ENCODE results near the gene MALL. TPM values are rescaled to one million over a fixed set of nuclear protein-coding genes. Genes with fewer than 3 reads are reported as not detected.
"Not testable (repeated sequence)": the region's sequence is repeated elsewhere in the genome, so short reads cannot be mapped to it uniquely, and the experiment has no call there.

MALL gene
- polyA plus RNA-seq (ENCODE audit: insufficient read length) = 15.2 TPM
- long read RNA-seq, donor 1, transcript MALL-201 (4 exons, 3,061 nt) = major isoform, 6 of 6 reads
- long read RNA-seq, donor 1, partial matches to known transcripts = 0 of 6 reads
- long read RNA-seq, donor 1, other reads (novel, unspliced or antisense) = 0 of 6 reads
- long read RNA-seq, donor 2, partial matches to known transcripts = 0 of 2 reads
- long read RNA-seq, donor 2, other reads (novel, unspliced or antisense) = 0 of 2 reads
- long read RNA-seq, donor 3, partial matches to known transcripts = 0 of 3 reads
- long read RNA-seq, donor 3, other reads (novel, unspliced or antisense) = 0 of 3 reads
- long read RNA-seq, donor 4, partial matches to known transcripts = 0 of 1 reads
- long read RNA-seq, donor 4, other reads (novel, unspliced or antisense) = 0 of 1 reads
- long read RNA-seq, donor 5, partial matches to known transcripts = 0 of 2 reads
- long read RNA-seq, donor 5, other reads (novel, unspliced or antisense) = 0 of 2 reads
- long read RNA-seq, donor 6, partial matches to known transcripts = 5 of 9 reads
- long read RNA-seq, donor 6, other reads (novel, unspliced or antisense) = 0 of 9 reads
- long read RNA-seq, donor 7, partial matches to known transcripts = 0 of 3 reads
- long read RNA-seq, donor 7, other reads (novel, unspliced or antisense) = 0 of 3 reads
- long read RNA-seq, donor 8, partial matches to known transcripts = 0 of 3 reads
- long read RNA-seq, donor 8, other reads (novel, unspliced or antisense) = 0 of 3 reads

- no peak for DNase-seq
These were observed at the start of gene MALL for GRCh38 chr2:110115291-110116032. Gene MALL, minus strand, starts transcription at chr2:110115822. Its CDS starts 30 bp downstream, at chr2:110115792.

DNA sequence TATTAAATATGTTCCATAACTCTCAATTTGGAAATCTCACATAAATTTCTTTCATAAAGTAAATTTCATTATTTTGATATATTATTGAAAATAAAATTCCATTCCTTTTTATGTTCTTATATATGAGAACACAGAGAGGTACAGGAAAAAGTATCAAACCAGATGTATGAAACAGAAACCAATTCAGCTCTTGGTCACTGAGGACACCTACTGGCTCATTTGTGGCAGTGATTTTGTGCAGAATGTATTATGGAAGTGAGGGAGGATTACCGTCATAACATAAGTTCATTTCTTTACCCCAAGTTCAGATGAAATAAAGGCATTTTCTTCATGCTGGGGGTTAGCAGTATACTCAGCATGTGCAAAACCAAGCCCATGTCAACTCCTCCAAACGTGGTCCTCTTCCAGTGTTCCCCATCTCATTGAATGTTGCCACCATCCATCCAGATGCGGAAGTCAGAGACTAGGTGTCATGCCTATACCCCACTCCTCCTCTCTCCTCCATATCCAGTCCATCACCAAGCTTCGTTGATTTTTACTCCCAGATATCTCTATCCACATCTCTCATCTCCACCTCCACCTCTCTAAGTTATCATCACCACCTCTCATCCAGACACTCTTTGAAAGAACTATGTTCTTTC lies 41.7 kb upstream of the MALL start:
- DNase-seq = peak; percentile 41

DNA sequence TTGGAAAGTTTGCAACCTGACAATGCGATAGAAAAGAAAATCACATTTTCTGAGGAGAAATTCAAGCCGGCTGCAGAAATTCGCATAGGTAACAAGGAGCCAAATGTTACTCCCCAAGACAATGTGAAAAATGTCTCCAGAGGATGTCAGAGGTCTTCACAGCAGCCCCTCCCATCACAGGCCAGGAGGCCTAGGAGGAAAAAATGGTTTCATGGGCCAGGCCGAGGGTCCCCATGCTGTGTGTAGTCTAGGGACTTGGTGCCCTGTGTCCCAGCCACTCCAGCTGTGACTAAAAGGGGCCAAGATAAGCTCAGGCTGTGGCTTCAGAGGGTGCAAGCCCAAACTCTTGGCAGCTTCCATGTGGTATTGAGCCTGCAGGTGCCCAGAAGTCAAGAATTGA lies 39.2 kb upstream of the MALL start:
- not testable (repeated sequence) for DNase-seq

GRCh38 chr2:110154188-110154587 lies 38.6 kb upstream of the MALL start:
- DNase-seq = not testable (repeated sequence)

GRCh38 chr2:110153416-110153815 lies 37.8 kb upstream of the MALL start:
- DNase-seq = no peak

DNA sequence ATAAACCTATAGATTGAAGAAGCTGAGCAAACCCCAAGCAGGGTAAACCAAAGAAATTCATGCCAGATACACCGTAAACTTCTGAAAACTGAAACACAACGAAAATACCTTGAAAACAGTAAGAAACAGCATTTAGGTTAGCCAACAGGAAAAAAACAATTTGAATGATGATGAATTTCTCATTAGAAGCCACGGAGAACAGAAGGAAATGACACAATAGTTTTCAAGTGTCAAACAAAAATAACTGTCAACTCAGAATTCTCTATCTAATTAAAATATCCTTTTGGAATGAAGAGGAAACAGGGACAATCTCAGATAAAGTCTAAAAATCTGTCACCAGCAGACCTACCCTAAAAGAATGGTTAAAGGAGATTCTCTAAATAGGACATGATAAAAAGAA lies 37.3 kb upstream of the MALL start:
- DNase-seq = no peak

DNA sequence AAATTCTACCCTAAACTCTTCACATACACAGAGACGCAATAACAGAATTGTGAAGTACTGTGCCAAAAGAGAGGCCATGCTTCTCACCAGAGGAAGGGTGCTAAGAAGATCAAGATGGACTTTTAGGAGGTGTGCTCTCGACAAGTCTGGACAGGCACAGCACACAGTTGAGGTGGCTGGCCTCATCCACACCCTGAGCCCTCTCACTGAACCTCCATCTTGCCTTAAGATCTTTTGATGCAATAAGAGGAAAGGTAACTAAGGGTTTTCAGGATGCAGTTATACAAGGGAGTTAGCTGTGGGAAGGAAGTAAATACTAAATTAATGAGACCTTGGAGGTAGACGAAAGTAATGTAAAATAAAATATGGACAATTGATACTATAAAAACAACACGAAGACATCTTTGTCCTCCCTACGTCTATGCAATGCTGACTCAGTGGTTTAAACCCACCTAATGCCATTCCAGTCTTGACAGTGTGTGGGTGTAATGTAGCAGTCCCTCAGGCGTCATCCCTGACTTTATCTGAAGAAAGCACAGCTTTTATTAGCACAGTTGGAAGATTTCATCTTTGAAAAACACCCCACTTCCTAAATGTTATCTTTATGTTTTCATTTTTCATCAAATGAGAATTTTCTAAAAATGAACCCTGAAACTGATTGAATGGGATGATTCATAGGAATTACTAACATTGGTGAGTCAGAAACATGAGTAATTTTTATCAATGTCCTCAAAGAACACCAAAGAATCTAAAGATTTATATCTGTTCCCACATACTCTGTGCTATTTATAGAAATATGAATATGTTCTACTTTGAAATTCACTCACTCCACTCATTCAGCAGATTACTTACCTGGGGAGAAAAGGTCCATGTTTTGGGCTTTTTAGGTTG lies 34.0 kb upstream of the MALL start:
- no peak for DNase-seq

GRCh38 chr2:110146945-110147332 lies 31.3 kb upstream of the MALL start:
- no peak for DNase-seq

DNA sequence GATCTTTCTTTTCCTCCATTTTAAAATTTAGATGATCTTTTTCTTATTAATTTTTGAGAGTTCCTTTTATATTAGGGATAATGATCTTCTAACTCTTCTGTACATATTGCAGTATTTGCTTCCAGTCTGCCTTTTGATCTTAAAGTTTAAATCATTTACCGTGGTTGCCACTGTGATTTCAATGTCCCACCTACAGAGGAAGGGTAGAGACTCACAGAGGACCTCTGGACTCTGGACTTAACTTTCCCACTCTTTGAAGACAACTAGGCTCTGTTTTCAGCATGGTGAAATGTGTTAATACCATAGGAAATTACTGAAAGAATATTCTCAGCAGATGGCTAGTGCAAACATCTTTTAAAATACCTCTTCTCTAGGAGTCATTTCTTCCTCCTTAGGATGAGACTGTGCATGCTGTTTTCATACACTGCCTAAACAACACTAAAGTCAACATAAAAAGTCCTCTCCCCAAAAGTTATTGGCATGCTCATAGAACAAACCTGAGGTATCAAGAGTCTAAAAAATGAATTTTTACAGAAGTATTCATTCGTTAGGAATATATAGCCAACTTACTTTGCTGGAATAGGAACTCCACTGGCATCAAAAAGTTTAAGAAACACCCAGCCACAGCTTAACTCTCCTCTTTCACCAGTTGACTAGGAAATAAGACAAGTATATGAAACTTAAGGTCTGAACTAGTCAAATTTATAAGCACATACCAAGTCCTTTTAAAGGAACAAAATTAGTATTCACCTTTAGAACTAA lies 30.7 kb upstream of the MALL start:
- no peak for DNase-seq

- DNase-seq = no peak
These were observed 28.4 kb upstream of the MALL start for GRCh38 chr2:110143982-110144381.

DNA sequence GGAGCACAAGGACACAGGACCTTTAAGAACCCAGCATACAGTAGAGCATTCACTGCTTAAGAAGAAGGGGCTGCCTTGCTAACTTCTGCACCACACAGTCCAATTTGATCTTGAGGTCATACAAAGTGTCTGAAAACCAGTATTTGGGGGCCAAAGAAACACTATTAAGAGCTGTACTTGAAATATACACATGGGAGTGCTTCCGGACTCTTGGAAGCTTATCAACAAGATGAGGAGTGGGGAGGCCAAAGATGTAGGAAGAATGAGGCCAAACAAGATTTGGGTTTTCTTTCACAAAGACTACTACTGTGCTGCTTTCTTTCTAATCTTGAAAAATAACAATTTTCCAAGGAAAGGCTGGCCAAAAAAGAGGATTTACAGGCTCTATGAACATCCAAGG lies 24.8 kb upstream of the MALL start:
- DNase-seq = no peak

GRCh38 chr2:110134025-110134424 lies 18.4 kb upstream of the MALL start:
- DNase-seq = no peak

GRCh38 chr2:110131166-110131565 lies 15.5 kb upstream of the MALL start:
- no peak for DNase-seq

DNA sequence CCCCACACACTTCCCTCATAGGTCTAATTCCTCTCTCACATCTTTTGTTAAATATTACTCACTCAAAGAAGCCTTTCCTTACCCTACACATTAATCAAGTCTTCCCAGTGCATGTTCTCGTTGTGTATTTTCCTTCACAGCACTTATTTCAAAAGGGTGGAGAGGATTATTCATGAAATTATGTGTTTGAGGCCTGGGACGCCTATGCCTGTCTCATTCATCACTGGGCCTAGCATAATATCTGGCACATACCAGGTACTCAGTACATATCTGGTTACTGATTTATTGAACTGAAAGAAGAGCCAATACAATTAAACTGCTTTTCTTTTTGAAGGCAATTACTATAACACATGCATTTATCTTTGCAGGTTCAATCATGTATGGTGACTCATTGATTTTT lies 15.1 kb upstream of the MALL start:
- no peak for DNase-seq

- DNase-seq = no peak
These were observed 11.3 kb upstream of the MALL start for GRCh38 chr2:110126906-110127305.

DNA sequence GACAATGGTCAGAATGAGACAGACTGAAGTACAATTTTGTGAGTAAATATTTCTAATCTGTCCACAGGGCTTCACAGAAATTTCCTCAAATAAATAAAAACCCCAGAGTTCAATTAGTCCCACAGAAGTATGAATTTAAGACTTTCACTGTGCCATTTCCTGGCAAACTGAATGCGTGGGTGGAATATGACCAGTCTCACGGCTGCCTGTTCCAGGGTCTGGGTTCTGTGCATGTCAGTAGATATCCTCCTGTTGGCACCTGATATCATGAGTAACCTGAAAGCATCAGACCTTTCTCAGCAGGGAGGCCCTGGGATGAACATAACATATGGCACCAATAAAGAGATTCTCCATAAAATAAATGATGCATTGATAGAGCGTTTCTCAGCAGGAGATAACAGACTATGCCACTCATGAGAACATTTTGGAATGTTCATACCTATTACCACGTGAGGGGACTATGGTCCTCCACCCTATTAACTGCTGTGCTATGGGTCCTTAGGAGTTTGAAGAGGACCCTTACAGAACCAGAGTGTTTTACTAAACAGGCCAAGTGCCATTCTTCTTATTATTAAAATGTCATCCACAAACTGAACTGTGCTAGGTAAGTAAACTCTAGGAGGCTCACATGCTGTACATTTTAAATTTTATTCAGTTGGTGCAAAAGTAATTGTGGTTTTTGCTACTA lies 10.6 kb upstream of the MALL start:
- DNase-seq = no peak

- DNase-seq = no peak
These were observed 9.5 kb upstream of the MALL start for GRCh38 chr2:110124939-110125691.

GRCh38 chr2:110124038-110124825 lies 8.6 kb upstream of the MALL start:
- no peak for DNase-seq

Data from left kidney (tissue), 8 donors.